ENCODE results near the gene RAB4B. TPM values are rescaled to one million over a fixed set of nuclear protein-coding genes. Genes with fewer than 3 reads are reported as not detected.

The RAB4B gene
- total and polyA plus RNA-seq, 2 of the 13 experiments (the other 11 are each of a cell fraction or from before 2014, with no cell fraction given): 3.3 to 5.4 TPM

GRCh38 chr19:40776932-40777644 is 959 bp upstream of the RAB4B start (continued):
- TF ChIP-seq, protein P1, sequence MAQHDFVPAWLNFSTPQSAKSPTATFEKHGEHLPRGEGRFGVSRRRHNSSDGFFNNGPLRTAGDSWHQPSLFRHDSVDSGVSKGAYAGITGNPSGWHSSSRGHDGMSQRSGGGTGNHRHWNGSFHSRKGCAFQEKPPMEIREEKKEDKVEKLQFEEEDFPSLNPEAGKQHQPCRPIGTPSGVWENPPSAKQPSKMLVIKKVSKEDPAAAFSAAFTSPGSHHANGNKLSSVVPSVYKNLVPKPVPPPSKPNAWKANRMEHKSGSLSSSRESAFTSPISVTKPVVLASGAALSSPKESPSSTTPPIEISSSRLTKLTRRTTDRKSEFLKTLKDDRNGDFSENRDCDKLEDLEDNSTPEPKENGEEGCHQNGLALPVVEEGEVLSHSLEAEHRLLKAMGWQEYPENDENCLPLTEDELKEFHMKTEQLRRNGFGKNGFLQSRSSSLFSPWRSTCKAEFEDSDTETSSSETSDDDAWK (CRISPR knock-in tag; IDR thresholded peaks at IDR 0.05): no peak
- TF ChIP-seq ZNF24 (IDR thresholded peaks at IDR 0.05) (no peak), HDAC2 (CRISPR knock-in tag; IDR thresholded peaks at IDR 0.05) (0 out of 2 replicates have a peak, but pooled peaks have one; percentile 36), ZNF569 (CRISPR knock-in tag; IDR thresholded peaks at IDR 0.05; ENCODE audit: borderline replicate concordance) (no peak), SMARCC2 (IDR thresholded peaks at IDR 0.05) (no peak), HMGXB4 (CRISPR knock-in tag; IDR thresholded peaks at IDR 0.05; ENCODE audit: borderline replicate concordance in 1 of 2, low read depth in 1 of 2) (0 out of 4 replicates have a peak, but pooled peaks of 1 of the 2 experiments have one; percentile 0), ZNF629 (CRISPR knock-in tag; conservative IDR thresholded peaks at IDR 0.05) (peak; percentile 99), RFX3 (CRISPR knock-in tag; IDR thresholded peaks at IDR 0.05) (no peak), NONO (IDR thresholded peaks at IDR 0.05) (no peak), NONO (CRISPR knock-in tag; conservative IDR thresholded peaks at IDR 0.05) (0 out of 2 replicates have a peak, but pooled peaks have one; percentile 26), ZNF225 (CRISPR knock-in tag; IDR thresholded peaks at IDR 0.05) (no peak), TEAD2 (CRISPR knock-in tag; IDR thresholded peaks at IDR 0.05) (no peak)
- TF ChIP-seq, protein P2, sequence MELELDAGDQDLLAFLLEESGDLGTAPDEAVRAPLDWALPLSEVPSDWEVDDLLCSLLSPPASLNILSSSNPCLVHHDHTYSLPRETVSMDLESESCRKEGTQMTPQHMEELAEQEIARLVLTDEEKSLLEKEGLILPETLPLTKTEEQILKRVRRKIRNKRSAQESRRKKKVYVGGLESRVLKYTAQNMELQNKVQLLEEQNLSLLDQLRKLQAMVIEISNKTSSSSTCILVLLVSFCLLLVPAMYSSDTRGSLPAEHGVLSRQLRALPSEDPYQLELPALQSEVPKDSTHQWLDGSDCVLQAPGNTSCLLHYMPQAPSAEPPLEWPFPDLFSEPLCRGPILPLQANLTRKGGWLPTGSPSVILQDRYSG (CRISPR knock-in tag; IDR thresholded peaks at IDR 0.05): 0 out of 2 replicates have a peak, but pooled peaks have one; percentile 40
- TF ChIP-seq, protein P3, sequence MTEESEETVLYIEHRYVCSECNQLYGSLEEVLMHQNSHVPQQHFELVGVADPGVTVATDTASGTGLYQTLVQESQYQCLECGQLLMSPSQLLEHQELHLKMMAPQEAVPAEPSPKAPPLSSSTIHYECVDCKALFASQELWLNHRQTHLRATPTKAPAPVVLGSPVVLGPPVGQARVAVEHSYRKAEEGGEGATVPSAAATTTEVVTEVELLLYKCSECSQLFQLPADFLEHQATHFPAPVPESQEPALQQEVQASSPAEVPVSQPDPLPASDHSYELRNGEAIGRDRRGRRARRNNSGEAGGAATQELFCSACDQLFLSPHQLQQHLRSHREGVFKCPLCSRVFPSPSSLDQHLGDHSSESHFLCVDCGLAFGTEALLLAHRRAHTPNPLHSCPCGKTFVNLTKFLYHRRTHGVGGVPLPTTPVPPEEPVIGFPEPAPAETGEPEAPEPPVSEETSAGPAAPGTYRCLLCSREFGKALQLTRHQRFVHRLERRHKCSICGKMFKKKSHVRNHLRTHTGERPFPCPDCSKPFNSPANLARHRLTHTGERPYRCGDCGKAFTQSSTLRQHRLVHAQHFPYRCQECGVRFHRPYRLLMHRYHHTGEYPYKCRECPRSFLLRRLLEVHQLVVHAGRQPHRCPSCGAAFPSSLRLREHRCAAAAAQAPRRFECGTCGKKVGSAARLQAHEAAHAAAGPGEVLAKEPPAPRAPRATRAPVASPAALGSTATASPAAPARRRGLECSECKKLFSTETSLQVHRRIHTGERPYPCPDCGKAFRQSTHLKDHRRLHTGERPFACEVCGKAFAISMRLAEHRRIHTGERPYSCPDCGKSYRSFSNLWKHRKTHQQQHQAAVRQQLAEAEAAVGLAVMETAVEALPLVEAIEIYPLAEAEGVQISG (CRISPR knock-in tag; IDR thresholded peaks at IDR 0.05): 0 out of 2 replicates have a peak, but pooled peaks have one; percentile 27
